ENCODE measurements around the gene EP400. TPM values are rescaled to one million over a fixed set of nuclear protein-coding genes. Genes with fewer than 3 reads are reported as not detected.

Gene EP400
- total and polyA plus RNA-seq, 2 of the 13 experiments (the other 11 are each of a cell fraction or from before 2014, with no cell fraction given): 4.9 to 5.0 TPM

GRCh38 chr12:131988054-131988796 is 38.5 kb downstream of the EP400 start:
- in situ Hi-C loops (cut with HindIII; ENCODE audit: extremely low pct_ligation_motif_present, low pct_unique_long_range_greater_than_20kb) (no loop called here), intact Hi-C loops (cut with micrococcal nuclease; ENCODE audit: unreplicated experiment) (no loop called here)
- Histone ChIP-seq H4K20me1 (ENCODE audit: insufficient read depth, low read length) (no peaks in the 10 kb centered on the region), H2AFZ (ENCODE audit: low read length) (no peak overlapping the region), H3K79me2 (ENCODE audit: insufficient read depth, low read length) (no peaks in the 10 kb centered on the region), H3K27ac (ENCODE audit: extremely low read length, insufficient read depth, low read length) (no peak overlapping the region), H3K27me3 (ENCODE audit: control insufficient read depth in 1 of 2, insufficient read depth in 2 of 2, low read length in 2 of 2) (no peaks in the 10 kb centered on the region), H3K9me3 (ENCODE audit: low read length) (no peaks in the 10 kb centered on the region), H3K36me3 (replicated peaks in 1 of 2; ENCODE audit: control insufficient read depth in 1 of 2, insufficient read depth in 2 of 2, low read length in 2 of 2) (peaks cover 41 to 81% of the 10 kb centered on the region in 2 experiments), H3K4me3 (replicated peaks in 1 of 3; ENCODE audit: insufficient read depth in 1 of 3, low read depth in 2 of 3, low read length in 3 of 3) (no peak overlapping the region), H3K4me1 (ENCODE audit: insufficient read depth, low read length) (no peaks in the 10 kb centered on the region), H3K9ac (ENCODE audit: insufficient read depth, low read depth, low read length) (no peak overlapping the region), H3K4me2 (ENCODE audit: low read depth, low read length) (no peak overlapping the region)
- POLR2A ChIA-PET: no interaction called here
- WGBS (ENCODE audit: low lambda C conversion rate): 97% methylated on average over 7 of the region's 8 CpGs
- DNase-seq (ENCODE audit: low spot score): no peak
- TF ChIP-seq BHLHE40 (IDR thresholded peaks at IDR 0.05; ENCODE audit: low read length): no peak
- no peak for TF ChIP-seq MXD3 (CRISPR knock-in tag; IDR thresholded peaks at IDR 0.05)
- TF ChIP-seq ZNF530 (CRISPR knock-in tag; IDR thresholded peaks at IDR 0.05; ENCODE audit: low read depth): no peak
- TF ChIP-seq ZNF639 (CRISPR knock-in tag; conservative IDR thresholded peaks at IDR 0.05): no peak
- TF ChIP-seq NR3C1 (CRISPR knock-in tag; IDR thresholded peaks at IDR 0.05): no peak
- no peak for TF ChIP-seq FOSL2 (CRISPR knock-in tag; IDR thresholded peaks at IDR 0.05)
- no peak for TF ChIP-seq ZBTB37 (CRISPR knock-in tag; IDR thresholded peaks at IDR 0.05)
- TF ChIP-seq ZNF652 (CRISPR knock-in tag; IDR thresholded peaks at IDR 0.05; ENCODE audit: borderline replicate concordance, low read depth): no peak
- BruUV-seq (replicated peaks): no TSS peak
- CTCF ChIA-PET (ENCODE audit: low intra/inter-chr PET ratio, low total read pairs): no interaction called here
- no peak for ATAC-seq
- no peak for FAIRE-seq
